ENCODE data around the gene CSH2.
"Not testable (repeated sequence)": the region's sequence is repeated elsewhere in the genome, so short reads cannot be mapped to it uniquely, and the experiment has no call there.

The CSH2 gene

DNA sequence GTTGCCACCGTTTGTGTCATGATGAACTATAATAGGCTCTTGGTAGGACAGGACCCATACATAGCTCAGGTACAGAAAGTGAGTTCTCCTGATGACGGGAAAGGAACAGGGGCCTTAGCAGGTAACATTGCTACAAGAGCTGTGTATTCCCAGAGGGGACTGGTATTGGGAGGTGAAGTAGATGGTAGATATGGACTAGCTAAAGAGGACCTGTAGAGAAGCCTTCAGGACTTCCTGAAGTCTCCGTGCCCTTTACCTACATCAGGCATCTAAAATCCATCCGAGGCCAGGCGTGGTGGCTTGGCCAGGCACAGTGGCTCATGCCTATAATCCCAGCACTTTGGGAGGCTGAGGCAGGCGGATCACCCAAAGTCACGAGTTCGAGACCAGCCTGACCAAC, 18.3 kb downstream of the CSH2 start:
- no peaks in the 10 kb centered on the region for H3K36me3 ChIP-seq (ENCODE audit: control insufficient read depth in 1 of 2, insufficient read depth in 2 of 2, low read length in 2 of 2)
- no peaks in the 10 kb centered on the region for H3K9me3 ChIP-seq (ENCODE audit: control insufficient read depth in 1 of 2, low read length in 2 of 2)
- no peaks in the 10 kb centered on the region for H3K4me1 ChIP-seq (ENCODE audit: control insufficient read depth in 1 of 2, insufficient read depth in 2 of 2, low read length in 2 of 2)
- no peak overlapping the region for H3K9ac ChIP-seq (ENCODE audit: low read depth in 1 of 2, low read length in 2 of 2)
- H3K4me3 ChIP-seq (ENCODE audit: low read depth in 1 of 2, low read length in 2 of 2) = no peak overlapping the region
- no peaks in the 10 kb centered on the region for H3K27me3 ChIP-seq (ENCODE audit: control insufficient read depth in 1 of 2, insufficient read depth in 2 of 2, low read length in 2 of 2)
- H3K27ac ChIP-seq (ENCODE audit: low read depth, low read length) = no peak overlapping the region

DNA sequence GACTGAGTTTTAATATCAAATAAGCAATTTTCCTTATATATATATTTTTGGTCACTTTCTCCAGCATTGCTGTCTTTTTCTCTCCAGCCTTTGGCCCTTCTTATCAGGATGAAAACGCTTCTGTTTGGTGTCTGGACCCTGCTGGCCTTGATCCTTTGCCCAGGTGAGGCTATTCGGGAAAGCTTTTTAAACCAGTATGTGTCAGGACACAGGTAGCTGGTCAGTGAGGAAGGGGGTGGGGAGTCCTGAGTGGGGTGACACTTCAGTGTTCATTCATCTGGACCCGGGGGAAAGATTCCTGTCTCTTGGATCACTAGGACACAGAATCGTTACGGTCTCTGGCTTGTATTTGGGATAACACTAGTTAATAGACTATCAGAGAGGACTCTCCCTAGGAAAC, 18.8 kb downstream of the CSH2 start:
- Histone ChIP-seq H3K27me3 (ENCODE audit: control insufficient read depth in 1 of 2, insufficient read depth in 2 of 2, low read length in 2 of 2) (no peaks in the 10 kb centered on the region), H3K9ac (ENCODE audit: low read depth in 1 of 2, low read length in 2 of 2) (no peak overlapping the region), H3K4me1 (ENCODE audit: control insufficient read depth in 1 of 2, insufficient read depth in 2 of 2, low read length in 2 of 2) (no peaks in the 10 kb centered on the region), H3K36me3 (ENCODE audit: control insufficient read depth in 1 of 2, insufficient read depth in 2 of 2, low read length in 2 of 2) (no peaks in the 10 kb centered on the region), H3K9me3 (ENCODE audit: control insufficient read depth in 1 of 2, low read length in 2 of 2) (no peaks in the 10 kb centered on the region), H3K27ac (ENCODE audit: low read depth, low read length) (no peak overlapping the region), H3K4me3 (ENCODE audit: low read depth in 1 of 2, low read length in 2 of 2) (no peak overlapping the region)

DNA sequence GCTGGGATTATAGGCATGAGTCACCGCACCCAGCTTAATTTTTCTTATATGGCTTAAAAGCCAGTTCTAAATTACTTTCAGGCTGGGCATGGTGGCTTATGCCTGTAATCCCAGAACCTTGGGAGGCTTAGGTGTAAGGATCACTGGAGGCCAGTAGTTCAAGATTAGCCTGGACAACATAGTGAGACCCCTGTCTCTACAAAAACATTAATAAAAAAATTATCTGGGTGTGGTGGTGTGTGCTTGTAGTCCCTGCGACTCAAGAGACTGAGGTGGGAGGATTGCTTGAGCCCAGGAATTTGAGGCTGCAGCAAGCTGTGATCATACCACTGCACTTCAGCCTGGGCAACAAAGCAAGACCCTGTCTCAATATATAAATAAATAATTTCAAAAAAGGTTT, 20.2 kb downstream of the CSH2 start:
- no peak overlapping the region for H3K4me3 ChIP-seq (ENCODE audit: low read depth in 1 of 2, low read length in 2 of 2)
- H3K4me1 ChIP-seq (ENCODE audit: control insufficient read depth in 1 of 2, insufficient read depth in 2 of 2, low read length in 2 of 2) = peaks cover 0 to 5% of the 10 kb centered on the region in 2 donors
- H3K9ac ChIP-seq (ENCODE audit: low read depth in 1 of 2, low read length in 2 of 2) = no peak overlapping the region
- H3K9me3 ChIP-seq (ENCODE audit: control insufficient read depth in 1 of 2, low read length in 2 of 2) = no peaks in the 10 kb centered on the region
- H3K27ac ChIP-seq (ENCODE audit: low read depth, low read length) = no peak overlapping the region
- no peaks in the 10 kb centered on the region for H3K36me3 ChIP-seq (ENCODE audit: control insufficient read depth in 1 of 2, insufficient read depth in 2 of 2, low read length in 2 of 2)
- H3K27me3 ChIP-seq (ENCODE audit: control insufficient read depth in 1 of 2, insufficient read depth in 2 of 2, low read length in 2 of 2) = no peaks in the 10 kb centered on the region

DNA sequence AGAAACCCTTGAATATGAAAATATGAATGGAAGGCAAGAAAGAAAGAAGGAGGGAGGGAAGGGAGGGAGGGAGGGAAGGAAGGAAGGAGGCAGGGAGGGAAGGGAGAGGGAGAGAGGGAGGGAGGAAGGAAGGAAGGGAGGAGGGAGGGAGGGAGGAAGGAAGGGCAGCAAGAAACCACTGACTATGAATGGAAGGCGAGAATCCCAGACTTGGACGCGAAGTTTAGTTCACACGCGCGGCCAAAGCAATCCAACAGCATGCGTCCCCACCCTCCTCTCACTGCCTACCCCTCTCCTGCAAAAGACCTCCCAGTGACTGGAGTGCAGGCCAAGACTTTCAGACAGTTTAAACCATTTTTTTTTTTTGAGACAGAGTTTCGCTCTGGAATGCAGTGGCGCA, 23.1 kb downstream of the CSH2 start:
- peaks cover 0 to 5% of the 10 kb centered on the region in 2 donors for H3K4me1 ChIP-seq (ENCODE audit: control insufficient read depth in 1 of 2, insufficient read depth in 2 of 2, low read length in 2 of 2)
- no peak overlapping the region for H3K9ac ChIP-seq (ENCODE audit: low read depth in 1 of 2, low read length in 2 of 2)
- H3K27ac ChIP-seq (ENCODE audit: low read depth, low read length) = no peak overlapping the region
- H3K36me3 ChIP-seq (ENCODE audit: control insufficient read depth in 1 of 2, insufficient read depth in 2 of 2, low read length in 2 of 2) = no peaks in the 10 kb centered on the region
- H3K4me3 ChIP-seq (ENCODE audit: low read depth in 1 of 2, low read length in 2 of 2) = no peak overlapping the region
- no peaks in the 10 kb centered on the region for H3K9me3 ChIP-seq (ENCODE audit: control insufficient read depth in 1 of 2, low read length in 2 of 2)
- H3K27me3 ChIP-seq (ENCODE audit: control insufficient read depth in 1 of 2, insufficient read depth in 2 of 2, low read length in 2 of 2) = no peaks in the 10 kb centered on the region

DNA sequence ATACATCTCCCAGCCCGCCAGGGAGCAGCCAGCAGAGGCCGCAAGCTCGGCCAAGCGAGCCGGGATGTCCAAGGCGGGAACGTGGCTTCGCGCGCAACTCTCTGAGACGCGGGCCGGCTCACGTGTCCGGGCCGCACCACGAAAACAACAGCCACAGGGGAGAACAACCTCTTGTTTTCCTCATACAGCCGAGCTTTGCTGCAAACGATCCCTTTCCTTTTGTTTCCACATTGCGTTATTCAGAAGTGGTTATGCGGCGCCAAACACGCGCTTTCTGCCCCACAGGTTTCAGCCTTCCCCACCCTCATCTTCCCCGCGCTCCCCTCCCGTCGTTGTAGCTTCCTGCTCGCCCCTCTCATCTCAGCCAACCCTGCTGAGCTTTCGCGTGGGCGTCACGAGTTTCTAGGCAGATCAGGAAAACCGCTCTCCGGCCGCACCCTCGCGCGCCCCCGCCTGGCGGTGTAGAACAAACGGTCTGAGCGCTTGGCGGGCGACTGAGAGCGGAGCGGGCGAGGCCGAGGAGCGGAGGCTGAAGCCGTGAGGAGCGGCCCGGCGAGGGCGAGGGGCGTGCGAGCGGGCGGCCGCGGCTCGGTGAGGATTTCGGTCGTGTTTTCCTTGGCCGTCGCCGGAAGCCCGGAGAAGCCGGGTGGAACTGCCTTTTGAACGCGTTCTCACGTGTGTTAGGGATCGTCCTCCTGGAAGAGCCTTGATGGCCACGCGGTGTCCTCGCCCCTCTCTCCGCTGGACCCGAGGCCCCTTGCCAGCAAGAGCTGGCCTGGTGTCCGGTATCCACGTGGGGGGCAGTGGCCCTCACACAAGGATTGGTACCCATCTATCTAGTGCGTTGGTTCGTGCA, 24.4 kb downstream of the CSH2 start:
- Histone ChIP-seq H3K4me1 (ENCODE audit: control insufficient read depth in 1 of 2, insufficient read depth in 2 of 2, low read length in 2 of 2) (peaks cover 2 to 5% of the 10 kb centered on the region in 2 donors), H3K9ac (ENCODE audit: low read depth in 1 of 2, low read length in 2 of 2) (peak overlapping the region in 1 of 2 donors; percentile 66), H3K27me3 (ENCODE audit: control insufficient read depth in 1 of 2, insufficient read depth in 2 of 2, low read length in 2 of 2) (no peaks in the 10 kb centered on the region), H3K36me3 (ENCODE audit: control insufficient read depth in 1 of 2, insufficient read depth in 2 of 2, low read length in 2 of 2) (no peaks in the 10 kb centered on the region), H3K4me3 (ENCODE audit: low read depth in 1 of 2, low read length in 2 of 2) (peak overlapping the region; percentile 62 to 66), H3K9me3 (ENCODE audit: control insufficient read depth in 1 of 2, low read length in 2 of 2) (no peaks in the 10 kb centered on the region), H3K27ac (ENCODE audit: low read depth, low read length) (no peak overlapping the region)

DNA sequence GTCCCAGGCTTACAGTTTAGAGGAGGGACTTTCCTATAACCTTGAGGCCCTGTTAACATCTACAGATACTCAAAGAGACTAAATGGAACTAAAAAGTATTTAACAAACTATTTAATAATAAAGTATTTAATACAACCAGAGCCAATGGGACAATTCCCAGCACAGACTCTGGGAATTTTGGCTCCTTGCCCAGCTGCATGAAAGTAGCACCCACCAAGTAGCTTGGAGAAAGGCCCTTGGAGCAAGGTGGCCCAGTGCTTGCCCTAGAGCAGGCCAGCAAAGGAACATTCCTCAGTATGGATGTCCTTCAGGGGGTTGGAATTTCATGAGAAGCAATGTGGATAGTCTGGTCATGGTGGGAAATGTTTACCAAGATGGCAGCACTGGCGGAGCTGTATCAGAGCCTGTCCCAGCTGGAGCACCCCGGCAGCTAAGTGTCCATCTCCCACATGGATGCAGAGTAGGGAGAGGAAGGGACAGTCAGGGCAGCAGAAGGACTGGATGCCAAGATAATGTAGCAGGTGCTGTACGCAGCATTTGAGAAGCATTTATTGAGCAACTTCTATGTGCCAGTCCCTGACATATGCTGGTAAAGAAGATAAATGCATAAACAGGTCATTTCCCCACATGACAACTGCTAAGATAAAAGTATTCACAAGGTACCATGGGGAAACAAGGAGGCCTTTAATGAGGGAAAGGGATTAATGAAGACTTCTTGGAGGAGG, 25.8 kb downstream of the CSH2 start:
- H3K4me3 ChIP-seq (ENCODE audit: low read depth in 1 of 2, low read length in 2 of 2) = no peak overlapping the region
- H3K27me3 ChIP-seq (ENCODE audit: control insufficient read depth in 1 of 2, insufficient read depth in 2 of 2, low read length in 2 of 2) = no peaks in the 10 kb centered on the region
- H3K4me1 ChIP-seq (ENCODE audit: control insufficient read depth in 1 of 2, insufficient read depth in 2 of 2, low read length in 2 of 2) = peaks cover 5 to 8% of the 10 kb centered on the region in 2 donors
- H3K9me3 ChIP-seq (ENCODE audit: control insufficient read depth in 1 of 2, low read length in 2 of 2) = no peaks in the 10 kb centered on the region
- no peak overlapping the region for H3K9ac ChIP-seq (ENCODE audit: low read depth in 1 of 2, low read length in 2 of 2)
- no peaks in the 10 kb centered on the region for H3K36me3 ChIP-seq (ENCODE audit: control insufficient read depth in 1 of 2, insufficient read depth in 2 of 2, low read length in 2 of 2)
- no peak overlapping the region for H3K27ac ChIP-seq (ENCODE audit: low read depth, low read length)

DNA sequence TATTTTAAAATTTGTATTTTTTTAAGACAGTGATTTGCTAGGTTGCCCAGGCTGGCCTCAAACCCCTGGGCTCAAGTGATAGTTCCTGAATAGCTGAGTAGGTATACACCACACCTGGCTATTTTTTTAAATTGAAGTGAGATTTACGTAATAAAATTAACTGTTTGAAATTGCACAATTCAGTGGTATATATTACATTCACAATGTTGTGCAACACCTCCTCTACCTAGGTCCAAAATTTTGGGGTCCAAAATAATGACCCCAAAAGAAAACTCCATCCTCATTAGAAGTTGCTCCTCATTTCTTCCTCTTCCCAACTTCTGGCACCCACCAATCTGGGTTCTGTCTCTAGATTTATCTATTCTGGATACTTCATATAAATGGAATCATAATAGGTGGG, 28.0 kb downstream of the CSH2 start:
- H3K36me3 ChIP-seq (ENCODE audit: control insufficient read depth in 1 of 2, insufficient read depth in 2 of 2, low read length in 2 of 2) = no peaks in the 10 kb centered on the region
- H3K27me3 ChIP-seq (ENCODE audit: control insufficient read depth in 1 of 2, insufficient read depth in 2 of 2, low read length in 2 of 2) = no peaks in the 10 kb centered on the region
- no peak overlapping the region for H3K4me3 ChIP-seq (ENCODE audit: low read depth in 1 of 2, low read length in 2 of 2)
- no peak overlapping the region for H3K27ac ChIP-seq (ENCODE audit: low read depth, low read length)
- H3K9me3 ChIP-seq (ENCODE audit: control insufficient read depth in 1 of 2, low read length in 2 of 2) = no peaks in the 10 kb centered on the region
- peaks cover 15 to 18% of the 10 kb centered on the region in 2 donors for H3K4me1 ChIP-seq (ENCODE audit: control insufficient read depth in 1 of 2, insufficient read depth in 2 of 2, low read length in 2 of 2)
- H3K9ac ChIP-seq (ENCODE audit: low read depth in 1 of 2, low read length in 2 of 2) = no peak overlapping the region

DNA sequence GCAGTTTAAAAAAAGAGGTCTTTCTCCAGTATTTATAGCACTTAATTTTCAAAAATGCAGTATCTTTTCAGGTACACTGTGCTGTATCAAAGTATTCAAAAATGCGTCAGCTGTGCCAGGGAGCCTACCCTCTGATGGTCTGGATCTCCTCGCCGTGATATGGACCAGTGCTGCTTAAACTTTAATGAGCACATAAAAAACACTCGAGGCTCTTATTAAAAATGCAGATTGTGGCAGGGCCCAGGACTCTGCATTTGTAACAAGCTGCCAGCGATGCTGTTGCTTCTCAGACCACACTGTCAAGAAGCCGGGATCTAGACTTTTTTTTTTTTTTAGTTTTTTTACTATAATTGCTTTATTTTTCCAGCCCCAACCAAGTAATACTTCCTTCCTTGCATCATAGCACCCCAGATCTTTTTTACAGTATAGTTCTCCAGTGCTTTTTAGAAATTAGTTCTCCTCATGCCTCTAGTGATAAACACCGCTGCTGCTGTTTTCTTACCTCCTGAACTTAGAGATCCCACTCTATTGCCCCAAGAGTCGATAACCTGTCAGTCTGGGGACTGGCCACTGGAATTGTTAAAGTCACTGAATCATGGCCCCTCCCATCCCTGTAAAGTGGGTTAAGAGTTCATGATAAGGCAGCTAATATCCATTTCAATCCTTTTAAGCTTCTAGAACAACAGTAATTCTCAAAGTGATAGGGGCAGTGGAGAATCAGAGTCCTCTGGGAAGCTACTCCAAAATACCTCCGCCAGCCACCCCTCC, 29.4 kb downstream of the CSH2 start:
- peaks cover 28% of the 10 kb centered on the region in 2 donors for H3K4me1 ChIP-seq (ENCODE audit: control insufficient read depth in 1 of 2, insufficient read depth in 2 of 2, low read length in 2 of 2)

DNA sequence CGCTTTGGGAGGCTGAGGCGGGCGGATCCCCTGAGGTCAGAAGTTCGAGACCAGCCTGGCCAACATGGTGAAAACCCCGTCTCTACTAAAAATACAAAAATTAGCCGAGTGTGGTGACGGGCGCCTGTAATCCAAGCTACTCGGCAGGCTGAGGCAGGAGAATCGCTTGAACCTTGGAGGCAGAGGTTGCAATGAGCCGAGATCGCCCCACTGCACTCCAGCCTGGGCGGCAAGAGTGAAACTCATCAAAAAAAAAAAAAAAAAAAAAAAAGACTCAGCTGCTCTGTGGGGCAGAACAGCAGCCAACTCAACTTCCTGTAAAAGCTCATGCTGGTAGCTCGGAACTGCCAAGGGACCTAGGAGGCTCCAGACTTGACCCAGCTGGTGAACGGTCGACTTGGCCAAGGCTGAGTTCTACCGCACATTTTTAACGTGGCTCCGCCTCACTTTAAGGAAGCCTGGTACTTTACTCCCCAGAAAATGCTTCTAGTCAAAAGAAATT, 30.0 kb downstream of the CSH2 start:
- H3K4me1 ChIP-seq (ENCODE audit: control insufficient read depth in 1 of 2, insufficient read depth in 2 of 2, low read length in 2 of 2) = peaks cover 31 to 34% of the 10 kb centered on the region in 2 donors
- H3K27ac ChIP-seq (ENCODE audit: low read depth, low read length) = peak overlapping the region; percentile 75
- not testable (repeated sequence) for H3K36me3 ChIP-seq (ENCODE audit: control insufficient read depth in 1 of 2, insufficient read depth in 2 of 2, low read length in 2 of 2); H3K27me3 ChIP-seq (ENCODE audit: control insufficient read depth in 1 of 2, insufficient read depth in 2 of 2, low read length in 2 of 2); H3K9me3 ChIP-seq (ENCODE audit: control insufficient read depth in 1 of 2, low read length in 2 of 2)
- peak overlapping the region; percentile 65 to 74 for H3K4me3 ChIP-seq (ENCODE audit: low read depth in 1 of 2, low read length in 2 of 2)
- peak overlapping the region in 1 of 2 donors; percentile 10 for H3K9ac ChIP-seq (ENCODE audit: low read depth in 1 of 2, low read length in 2 of 2)

More for the DNA sequence above, 29.4 kb downstream of the CSH2 start:
- no peak overlapping the region for H3K9ac ChIP-seq (ENCODE audit: low read depth in 1 of 2, low read length in 2 of 2)
- H3K36me3 ChIP-seq (ENCODE audit: control insufficient read depth in 1 of 2, insufficient read depth in 2 of 2, low read length in 2 of 2) = no peaks in the 10 kb centered on the region
- no peaks in the 10 kb centered on the region for H3K9me3 ChIP-seq (ENCODE audit: control insufficient read depth in 1 of 2, low read length in 2 of 2)
- H3K27ac ChIP-seq (ENCODE audit: low read depth, low read length) = no peak overlapping the region
- H3K27me3 ChIP-seq (ENCODE audit: control insufficient read depth in 1 of 2, insufficient read depth in 2 of 2, low read length in 2 of 2) = no peaks in the 10 kb centered on the region
- peak overlapping the region; percentile 65 to 74 for H3K4me3 ChIP-seq (ENCODE audit: low read depth in 1 of 2, low read length in 2 of 2)
